Osteocyte (in vitro differentiated cells): ENCODE data around the gene PLA2G2F. TPM values are rescaled to one million over a fixed set of nuclear protein-coding genes. Genes with fewer than 3 reads are reported as not detected.

Experiments used
- DNase-seq: peaks from one replicate; pipeline ENCODE4 v3.0.0; 2021; ENCODE audit warnings: mixed read lengths; ENCODE audit not compliant: unreplicated experiment; ENCODE audit errors: extremely low spot score
- H3K27ac Mint-ChIP-seq: one replicate; pipeline ENCODE4 v1.8.0; 2021; ENCODE audit warnings: mild to moderate bottlenecking, mixed read lengths; ENCODE audit not compliant: unreplicated experiment
- H3K27me3 Mint-ChIP-seq: one replicate; pipeline ENCODE4 v1.8.0; 2021; ENCODE audit warnings: mixed read lengths; ENCODE audit not compliant: unreplicated experiment
- H3K36me3 Mint-ChIP-seq: one replicate; pipeline ENCODE4 v1.8.0; 2021; ENCODE audit warnings: mixed read lengths; ENCODE audit not compliant: unreplicated experiment
- H3K4me1 Mint-ChIP-seq: one replicate; pipeline ENCODE4 v1.8.0; 2021; ENCODE audit warnings: mixed read lengths; ENCODE audit not compliant: unreplicated experiment
- H3K4me3 Mint-ChIP-seq: one replicate; pipeline ENCODE4 v1.8.0; 2021; ENCODE audit warnings: mild to moderate bottlenecking, moderate library complexity, mixed read lengths; ENCODE audit not compliant: unreplicated experiment
- H3K9me3 Mint-ChIP-seq: one replicate; pipeline ENCODE4 v1.8.0; 2021; ENCODE audit warnings: mixed read lengths; ENCODE audit not compliant: unreplicated experiment
- CTCF ChIP-seq: fragments of 200-600 bp; sonication (generic); IDR thresholded peaks from 2 replicates; pipeline ENCODE4 v1.5.0; 2021; ENCODE audit warnings: antibody characterized with exemption, mild to moderate bottlenecking, moderate library complexity
- total RNA-seq: library from RNA; stranded (reverse); gene quantifications from 2 replicates; pipeline ENCODE4 v1.2.1, GENCODE V29; 2021

Gene PLA2G2F
- total RNA-seq, 1 donor from 2014 or later: not detected

- TF ChIP-seq CTCF: no peak
- H3K27me3 Mint-ChIP-seq: peaks cover 22% of the 10 kb centered on the region
- H3K9me3 Mint-ChIP-seq: no peaks in the 10 kb centered on the region
- H3K27ac Mint-ChIP-seq: no peak overlapping the region
- H3K4me1 Mint-ChIP-seq: no peaks in the 10 kb centered on the region
- no peaks in the 10 kb centered on the region for H3K36me3 Mint-ChIP-seq
- DNase-seq: no peak
- no peak overlapping the region for H3K4me3 Mint-ChIP-seq
Measured at GRCh38 chr1:20197329-20197791, 58.2 kb downstream of the PLA2G2F start.

GRCh38 chr1:20198296-20198695 is 59.2 kb downstream of the PLA2G2F start:
- no peaks in the 10 kb centered on the region for H3K9me3 Mint-ChIP-seq
- no peaks in the 10 kb centered on the region for H3K4me1 Mint-ChIP-seq
- no peak overlapping the region for H3K27ac Mint-ChIP-seq
- TF ChIP-seq CTCF: no peak
- no peak overlapping the region for H3K4me3 Mint-ChIP-seq
- peaks cover 15% of the 10 kb centered on the region for H3K27me3 Mint-ChIP-seq
- DNase-seq: no peak
- no peaks in the 10 kb centered on the region for H3K36me3 Mint-ChIP-seq

GRCh38 chr1:20198918-20199317 is 59.8 kb downstream of the PLA2G2F start:
- Mint-ChIP-seq H3K27me3 (peaks cover 15% of the 10 kb centered on the region), H3K9me3 (no peaks in the 10 kb centered on the region), H3K4me3 (no peak overlapping the region), H3K36me3 (no peaks in the 10 kb centered on the region), H3K27ac (no peak overlapping the region), H3K4me1 (no peaks in the 10 kb centered on the region)
- no peak for TF ChIP-seq CTCF
- DNase-seq: no peak

DNA sequence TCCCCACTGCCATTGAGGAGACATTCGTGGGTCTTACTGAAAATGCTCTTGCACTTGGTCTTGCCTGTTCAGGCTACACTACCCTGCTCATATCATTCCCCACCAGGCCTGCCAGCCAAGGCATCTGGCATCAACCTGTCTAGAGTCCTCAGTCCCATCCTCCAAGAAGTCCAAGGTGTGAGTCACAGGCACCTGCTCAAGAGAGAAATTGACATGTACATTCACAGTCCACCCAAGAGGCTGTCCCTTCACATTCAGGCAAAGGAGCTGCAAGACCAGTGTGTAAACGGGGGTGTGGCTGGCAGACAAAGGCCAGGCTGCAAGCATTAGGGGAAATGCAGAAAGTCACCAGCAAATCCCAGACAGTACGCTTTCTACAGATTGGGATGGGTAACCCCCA is 60.3 kb downstream of the PLA2G2F start:
- no peaks in the 10 kb centered on the region for H3K4me1 Mint-ChIP-seq
- H3K4me3 Mint-ChIP-seq: no peak overlapping the region
- no peak for DNase-seq
- no peak overlapping the region for H3K27ac Mint-ChIP-seq
- no peaks in the 10 kb centered on the region for H3K9me3 Mint-ChIP-seq
- no peak for TF ChIP-seq CTCF
- peaks cover 11% of the 10 kb centered on the region for H3K27me3 Mint-ChIP-seq
- no peaks in the 10 kb centered on the region for H3K36me3 Mint-ChIP-seq

DNA sequence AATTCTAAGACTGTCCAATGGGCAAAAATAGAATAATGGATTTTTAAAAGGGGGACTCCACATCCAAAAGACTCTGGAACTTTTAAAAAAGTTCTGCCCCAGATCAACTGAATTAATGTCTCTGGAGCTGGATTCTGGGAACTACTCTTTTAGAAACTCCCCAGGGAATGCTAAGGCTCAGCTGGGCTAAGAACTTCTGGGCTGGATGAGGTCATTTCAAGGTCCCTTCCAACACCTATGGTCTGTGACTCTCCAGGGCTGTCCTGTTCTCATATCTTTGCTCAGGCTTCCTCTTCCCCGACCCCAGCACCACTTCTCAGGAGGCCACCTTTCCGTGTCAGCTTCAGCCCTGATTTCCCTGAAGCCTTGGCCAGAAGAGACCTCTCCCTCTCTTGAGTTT is 60.7 kb downstream of the PLA2G2F start:
- peaks cover 11% of the 10 kb centered on the region for H3K27me3 Mint-ChIP-seq

More for the DNA sequence above, 60.7 kb downstream of the PLA2G2F start:
- Mint-ChIP-seq H3K4me3 (no peak overlapping the region), H3K36me3 (no peaks in the 10 kb centered on the region), H3K27ac (no peak overlapping the region), H3K4me1 (no peaks in the 10 kb centered on the region), H3K9me3 (no peaks in the 10 kb centered on the region)
- no peak for TF ChIP-seq CTCF
- DNase-seq: no peak

Other genes starting within 250 kb of the PLA2G2F start
- not detected in 2 replicates for gene PLA2G2E, start 215.7 kb upstream of the PLA2G2F start, total RNA-seq
- not detected in 2 replicates for gene PLA2G2A, start 159.7 kb upstream of the PLA2G2F start, total RNA-seq
- not detected in 2 replicates for gene PLA2G5, start 69.1 kb upstream of the PLA2G2F start, total RNA-seq
- not detected in 2 replicates for gene PLA2G2D, start 19.8 kb upstream of the PLA2G2F start, total RNA-seq
- not detected in 2 replicates for gene UBXN10, start 46.8 kb downstream of the PLA2G2F start, total RNA-seq
- gene PLA2G2C, start 47.2 kb downstream of the PLA2G2F start, total RNA-seq: not detected in 2 replicates
- gene VWA5B1, start 151.6 kb downstream of the PLA2G2F start, total RNA-seq: not detected in 2 replicates